Activated naive CD8-positive, alpha-beta T cell (primary cell): ENCODE results near the gene SLITRK5.

Experiments used
- H3K27ac Mint-ChIP-seq: one replicate; pipeline ENCODE4 v1.8.0; 2021; ENCODE audit warnings: mixed read lengths
- H3K27me3 Mint-ChIP-seq: one replicate; pipeline ENCODE4 v1.8.0; 2021; ENCODE audit warnings: mixed read lengths
- H3K36me3 Mint-ChIP-seq: one replicate; pipeline ENCODE4 v1.8.0; 2021; ENCODE audit warnings: mixed read lengths
- H3K4me1 Mint-ChIP-seq: one replicate; pipeline ENCODE4 v1.8.0; 2021; ENCODE audit warnings: low read depth, mixed read lengths
- H3K4me3 Mint-ChIP-seq: one replicate; pipeline ENCODE4 v1.8.0; 2021; ENCODE audit warnings: mild to moderate bottlenecking, mixed read lengths
- H3K9me3 Mint-ChIP-seq: one replicate; pipeline ENCODE4 v1.8.0; 2021; ENCODE audit warnings: low read depth, mixed read lengths

Gene SLITRK5, protein sequence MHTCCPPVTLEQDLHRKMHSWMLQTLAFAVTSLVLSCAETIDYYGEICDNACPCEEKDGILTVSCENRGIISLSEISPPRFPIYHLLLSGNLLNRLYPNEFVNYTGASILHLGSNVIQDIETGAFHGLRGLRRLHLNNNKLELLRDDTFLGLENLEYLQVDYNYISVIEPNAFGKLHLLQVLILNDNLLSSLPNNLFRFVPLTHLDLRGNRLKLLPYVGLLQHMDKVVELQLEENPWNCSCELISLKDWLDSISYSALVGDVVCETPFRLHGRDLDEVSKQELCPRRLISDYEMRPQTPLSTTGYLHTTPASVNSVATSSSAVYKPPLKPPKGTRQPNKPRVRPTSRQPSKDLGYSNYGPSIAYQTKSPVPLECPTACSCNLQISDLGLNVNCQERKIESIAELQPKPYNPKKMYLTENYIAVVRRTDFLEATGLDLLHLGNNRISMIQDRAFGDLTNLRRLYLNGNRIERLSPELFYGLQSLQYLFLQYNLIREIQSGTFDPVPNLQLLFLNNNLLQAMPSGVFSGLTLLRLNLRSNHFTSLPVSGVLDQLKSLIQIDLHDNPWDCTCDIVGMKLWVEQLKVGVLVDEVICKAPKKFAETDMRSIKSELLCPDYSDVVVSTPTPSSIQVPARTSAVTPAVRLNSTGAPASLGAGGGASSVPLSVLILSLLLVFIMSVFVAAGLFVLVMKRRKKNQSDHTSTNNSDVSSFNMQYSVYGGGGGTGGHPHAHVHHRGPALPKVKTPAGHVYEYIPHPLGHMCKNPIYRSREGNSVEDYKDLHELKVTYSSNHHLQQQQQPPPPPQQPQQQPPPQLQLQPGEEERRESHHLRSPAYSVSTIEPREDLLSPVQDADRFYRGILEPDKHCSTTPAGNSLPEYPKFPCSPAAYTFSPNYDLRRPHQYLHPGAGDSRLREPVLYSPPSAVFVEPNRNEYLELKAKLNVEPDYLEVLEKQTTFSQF

DNA sequence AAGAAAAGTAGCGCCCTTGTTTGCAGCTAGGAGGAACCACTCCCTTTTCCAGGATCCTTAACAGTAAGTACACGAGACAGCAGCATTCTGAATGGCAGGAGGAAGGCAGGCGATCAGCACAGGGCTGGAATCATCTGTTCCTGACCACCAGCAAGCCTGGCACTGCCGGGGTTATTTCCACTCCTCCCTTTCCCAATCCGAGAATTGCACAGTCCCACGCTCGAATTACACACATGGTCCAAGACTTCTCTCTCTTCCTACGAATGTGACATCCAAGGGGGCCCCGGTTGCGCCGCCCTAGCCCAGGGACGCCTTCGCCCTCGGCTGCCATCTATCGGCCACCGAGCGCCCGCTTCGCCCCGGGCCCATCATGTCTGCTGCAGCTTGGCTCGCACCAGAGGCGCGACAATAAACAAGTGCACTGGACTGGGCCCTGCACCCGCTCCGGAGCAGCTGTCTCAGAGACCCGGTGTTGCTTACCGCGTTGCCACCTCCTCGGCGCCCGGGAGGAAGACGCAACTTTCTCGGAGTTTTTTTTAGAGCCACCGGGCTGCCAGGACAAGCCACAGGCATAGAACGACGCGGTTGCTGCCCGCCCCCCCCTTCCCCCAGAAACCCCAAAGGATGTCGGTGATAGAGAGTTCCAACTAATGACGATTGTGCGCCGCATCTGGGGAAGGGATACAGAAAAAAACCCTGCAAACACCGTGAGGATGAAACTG lies at the start of gene SLITRK5:
TSS of gene SLITRK5 (plus strand) at position 341 of the 722 bp plus-strand sequence. CDS start 4,018 bp downstream, outside the sequence.
- Mint-ChIP-seq H3K36me3 (no peaks in the 10 kb centered on the region), H3K27me3 (peaks cover 24% of the 10 kb centered on the region), H3K4me3 (peak within 1 kb of the TSS; percentile 82), H3K9me3 (no peaks in the 10 kb centered on the region), H3K4me1 (peaks cover 26% of the 10 kb centered on the region), H3K27ac (no peak within 1 kb of the TSS)

DNA sequence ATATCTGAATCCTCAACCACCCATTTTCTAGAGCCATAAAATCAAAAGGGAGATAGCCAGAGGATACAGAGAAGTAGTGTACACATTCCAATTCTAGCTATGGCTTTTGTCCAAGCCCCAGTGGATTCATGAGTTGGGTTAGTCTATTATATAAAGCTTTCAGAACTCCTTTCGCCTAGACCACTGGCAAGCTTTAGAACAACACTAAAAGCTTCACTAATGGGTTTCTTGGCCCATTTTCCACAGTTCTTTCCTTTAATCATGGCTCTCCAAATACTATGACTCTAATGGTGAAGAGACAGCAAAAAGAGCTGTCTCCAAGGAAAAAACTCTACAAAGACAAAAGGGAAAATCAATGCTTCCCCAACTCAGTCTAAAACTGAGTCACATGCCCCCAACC lies 48.2 kb upstream of the SLITRK5 start:
- Mint-ChIP-seq H3K4me1 (no peaks in the 10 kb centered on the region), H3K27ac (no peak overlapping the region), H3K36me3 (no peaks in the 10 kb centered on the region), H3K4me3 (no peak overlapping the region), H3K27me3 (no peaks in the 10 kb centered on the region), H3K9me3 (no peaks in the 10 kb centered on the region)

DNA sequence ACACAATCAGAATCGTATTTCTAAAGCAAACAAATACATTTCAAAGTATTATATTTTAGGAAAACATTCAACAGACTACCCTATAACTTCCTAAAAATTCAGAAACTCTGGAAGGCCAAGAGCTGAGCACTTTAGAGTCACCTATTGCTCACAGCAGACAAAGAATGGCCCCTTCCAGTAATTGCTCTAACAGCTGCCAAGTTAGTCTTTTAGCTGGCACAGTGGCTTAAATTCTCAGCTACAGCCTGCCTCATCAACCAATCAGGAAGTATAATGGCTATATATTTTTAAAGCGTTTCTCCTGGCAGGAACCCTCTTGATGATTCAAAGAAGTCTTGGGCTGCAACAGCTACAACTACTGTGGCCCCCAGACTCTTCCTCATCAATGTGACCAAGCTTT lies 14.9 kb upstream of the SLITRK5 start:
- Mint-ChIP-seq H3K9me3 (no peaks in the 10 kb centered on the region), H3K4me3 (no peak overlapping the region), H3K27me3 (no peaks in the 10 kb centered on the region), H3K36me3 (no peaks in the 10 kb centered on the region), H3K4me1 (no peaks in the 10 kb centered on the region), H3K27ac (no peak overlapping the region)

DNA sequence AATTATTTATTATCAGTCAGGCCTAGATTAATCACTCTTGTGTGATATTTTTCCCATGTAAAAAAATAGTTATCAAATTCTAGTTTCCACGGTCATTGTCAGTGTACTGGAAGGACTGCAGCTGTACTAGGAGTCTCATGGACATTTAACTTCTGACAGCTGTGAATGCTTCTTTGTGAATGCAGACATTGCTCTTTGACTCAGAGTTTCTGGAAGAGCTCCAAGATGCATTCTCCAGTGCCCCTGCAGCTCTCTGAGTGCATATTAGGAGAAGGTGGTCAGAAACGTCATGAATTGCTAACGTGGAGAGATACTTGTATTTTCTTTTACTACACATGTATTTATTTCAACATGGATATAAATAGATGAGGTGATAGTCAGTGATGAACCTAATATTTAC lies 9.7 kb upstream of the SLITRK5 start:
- Mint-ChIP-seq H3K27me3 (peaks cover 2% of the 10 kb centered on the region), H3K36me3 (no peaks in the 10 kb centered on the region), H3K27ac (no peak overlapping the region), H3K4me3 (no peak overlapping the region), H3K9me3 (no peaks in the 10 kb centered on the region), H3K4me1 (no peaks in the 10 kb centered on the region)

DNA sequence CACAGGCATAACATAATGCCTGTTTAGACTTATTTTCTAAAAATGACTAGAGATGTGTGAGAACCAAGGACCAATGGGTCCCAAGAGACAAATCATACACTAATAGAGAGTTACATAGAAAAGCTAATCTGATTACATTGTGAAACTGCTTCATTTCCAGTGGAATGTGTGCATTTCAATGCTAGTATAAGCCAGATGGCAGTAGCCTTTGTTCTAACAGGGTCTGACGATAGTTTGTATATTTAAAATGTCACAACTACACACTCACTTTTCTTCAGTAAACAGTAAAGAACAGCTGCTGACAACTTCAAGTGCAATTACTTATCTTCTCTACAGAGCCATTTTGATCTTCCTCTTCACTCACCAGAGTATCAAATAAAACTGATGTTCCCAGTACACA lies 4.3 kb upstream of the SLITRK5 start:
- Mint-ChIP-seq H3K36me3 (no peaks in the 10 kb centered on the region), H3K27ac (no peak overlapping the region), H3K4me3 (no peak overlapping the region), H3K27me3 (peaks cover 9% of the 10 kb centered on the region), H3K4me1 (peaks cover 7% of the 10 kb centered on the region), H3K9me3 (no peaks in the 10 kb centered on the region)

DNA sequence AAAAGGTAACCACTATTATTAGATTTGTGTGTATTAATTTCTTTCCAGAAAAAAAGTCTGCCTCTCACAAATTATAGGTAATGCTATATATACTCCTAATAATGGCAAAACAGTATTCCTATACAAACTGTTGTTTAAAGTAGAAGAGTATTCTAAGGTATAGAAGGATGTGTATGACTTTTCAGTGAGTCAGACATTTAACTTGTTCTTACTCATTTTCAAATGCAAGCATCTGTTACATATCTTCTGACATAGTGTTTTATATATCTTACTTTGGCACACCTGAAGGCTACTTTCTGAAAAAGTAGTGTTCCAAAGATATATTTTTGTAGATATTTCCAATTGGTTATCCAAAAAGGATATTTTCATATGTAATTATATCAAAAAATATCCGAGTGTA lies 3.5 kb upstream of the SLITRK5 start:
- H3K27ac Mint-ChIP-seq, result no peak overlapping the region
- peaks cover 9% of the 10 kb centered on the region for H3K4me1 Mint-ChIP-seq
- H3K27me3 Mint-ChIP-seq, result peaks cover 11% of the 10 kb centered on the region
- no peaks in the 10 kb centered on the region for H3K36me3 Mint-ChIP-seq
- H3K9me3 Mint-ChIP-seq, result no peaks in the 10 kb centered on the region
- H3K4me3 Mint-ChIP-seq, result no peak overlapping the region

DNA sequence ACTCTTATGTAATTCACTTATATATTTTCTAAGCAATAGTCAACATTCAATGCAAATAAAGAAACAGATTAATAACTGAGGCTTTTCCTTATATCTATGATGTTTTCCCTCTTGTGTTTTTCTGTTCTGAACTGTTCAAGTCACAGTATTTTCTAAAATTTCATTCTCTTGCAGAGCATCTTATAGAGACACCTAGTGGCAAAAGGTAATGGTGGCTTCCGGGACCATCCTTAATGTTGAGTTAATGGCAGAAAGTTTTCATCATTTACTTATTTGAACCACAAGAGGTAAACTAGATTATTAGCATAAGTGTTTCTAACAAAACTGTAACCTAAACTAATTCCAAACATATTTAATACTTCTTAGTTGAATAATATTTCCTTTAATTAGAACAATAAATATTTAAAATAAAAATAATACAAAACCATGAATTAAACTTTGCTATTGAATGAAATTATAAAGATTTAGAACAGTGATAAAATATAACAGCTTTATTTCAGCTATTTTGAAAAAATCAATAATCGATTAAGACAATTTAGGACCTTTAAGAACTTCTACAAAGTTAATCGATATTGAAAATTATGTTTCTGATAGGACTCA lies 1.7 kb upstream of the SLITRK5 start:
- peaks cover 25% of the 10 kb centered on the region for H3K4me1 Mint-ChIP-seq
- no peaks in the 10 kb centered on the region for H3K9me3 Mint-ChIP-seq
- H3K27ac Mint-ChIP-seq, result no peak overlapping the region
- H3K36me3 Mint-ChIP-seq, result no peaks in the 10 kb centered on the region
- H3K4me3 Mint-ChIP-seq, result no peak overlapping the region
- H3K27me3 Mint-ChIP-seq, result peaks cover 24% of the 10 kb centered on the region

DNA sequence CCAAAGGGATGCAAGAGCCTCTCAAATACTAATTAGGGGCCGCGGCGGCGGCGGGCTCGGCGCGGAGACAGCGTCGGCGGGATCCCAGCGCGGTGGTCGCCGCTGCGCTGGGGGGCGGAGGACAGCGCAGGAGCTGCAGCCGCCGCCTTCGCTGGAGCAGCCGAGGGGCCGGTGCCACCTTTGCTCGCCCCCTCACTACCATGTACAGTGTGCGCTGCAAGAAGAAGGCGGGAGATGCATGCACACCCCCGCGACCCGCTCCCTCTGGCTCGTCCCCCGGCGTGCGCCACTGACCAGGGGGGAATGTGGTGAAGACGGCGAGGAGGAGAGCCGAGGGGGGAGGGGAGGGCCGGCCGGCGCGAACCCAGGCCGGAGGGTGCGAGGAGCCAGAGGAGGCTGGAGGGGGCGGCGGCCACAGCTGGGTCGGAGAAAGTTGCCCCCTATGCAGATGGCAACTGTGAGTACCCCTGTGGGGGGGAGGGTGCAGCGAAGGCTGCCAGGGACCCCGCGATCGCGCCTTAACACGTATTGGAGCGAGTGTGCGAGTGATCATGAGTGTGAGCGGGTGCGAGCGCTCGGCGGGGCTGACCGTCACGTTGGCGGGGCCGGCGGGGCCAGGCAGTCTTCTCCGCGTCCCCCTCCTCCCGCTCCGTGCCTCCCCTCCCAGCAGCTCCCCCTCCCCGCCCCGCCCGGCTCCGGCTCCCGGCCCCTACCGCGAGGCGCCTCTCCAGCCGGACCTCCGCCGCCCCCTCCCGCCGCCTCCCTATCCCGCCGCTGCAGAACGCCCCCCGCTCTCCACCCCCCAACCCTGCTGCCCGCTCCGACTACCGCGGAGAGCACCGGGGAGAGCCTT lies 808 bp downstream of the SLITRK5 start:
- Mint-ChIP-seq H3K4me1 (peaks cover 30% of the 10 kb centered on the region), H3K4me3 (peak overlapping the region; percentile 82), H3K27me3 (peaks cover 27% of the 10 kb centered on the region), H3K9me3 (no peaks in the 10 kb centered on the region), H3K27ac (no peak overlapping the region), H3K36me3 (no peaks in the 10 kb centered on the region)

DNA sequence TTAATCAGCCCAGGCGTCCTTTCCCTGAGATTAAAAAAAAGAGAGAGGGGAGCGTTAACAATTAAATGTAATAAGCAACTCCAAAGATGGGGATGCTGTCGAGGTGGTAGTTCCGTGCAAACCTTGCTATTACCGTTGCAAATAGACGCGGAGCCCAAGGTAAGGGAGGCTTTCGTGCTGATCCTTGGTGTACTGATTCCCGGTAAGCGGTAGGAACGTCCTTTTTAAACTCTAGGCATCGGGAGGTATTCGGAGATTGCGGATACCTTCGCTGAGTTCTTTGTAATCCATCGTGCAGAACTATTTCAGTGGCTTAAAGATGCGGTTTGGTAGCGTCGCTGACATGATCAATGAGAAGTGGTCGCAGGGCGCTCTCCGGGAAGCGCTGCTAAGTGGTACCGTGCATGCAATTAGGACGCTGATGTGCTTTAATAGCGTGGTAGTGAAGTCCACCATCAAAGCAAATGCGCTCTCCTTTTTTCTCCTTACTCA lies 3.1 kb downstream of the SLITRK5 start:
- Mint-ChIP-seq H3K9me3 (no peaks in the 10 kb centered on the region), H3K27me3 (peaks cover 33% of the 10 kb centered on the region), H3K4me3 (peak overlapping the region; percentile 84), H3K4me1 (peaks cover 43% of the 10 kb centered on the region), H3K36me3 (no peaks in the 10 kb centered on the region), H3K27ac (no peak overlapping the region)

DNA sequence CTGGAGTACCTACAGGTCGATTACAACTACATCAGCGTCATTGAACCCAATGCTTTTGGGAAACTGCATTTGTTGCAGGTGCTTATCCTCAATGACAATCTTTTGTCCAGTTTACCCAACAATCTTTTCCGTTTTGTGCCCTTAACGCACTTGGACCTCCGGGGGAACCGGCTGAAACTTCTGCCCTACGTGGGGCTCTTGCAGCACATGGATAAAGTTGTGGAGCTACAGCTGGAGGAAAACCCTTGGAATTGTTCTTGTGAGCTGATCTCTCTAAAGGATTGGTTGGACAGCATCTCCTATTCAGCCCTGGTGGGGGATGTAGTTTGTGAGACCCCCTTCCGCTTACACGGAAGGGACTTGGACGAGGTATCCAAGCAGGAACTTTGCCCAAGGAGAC lies 4.7 kb downstream of the SLITRK5 start:
- peaks cover 41% of the 10 kb centered on the region for H3K4me1 Mint-ChIP-seq
- H3K27me3 Mint-ChIP-seq, result peaks cover 31% of the 10 kb centered on the region
- no peaks in the 10 kb centered on the region for H3K9me3 Mint-ChIP-seq

DNA sequence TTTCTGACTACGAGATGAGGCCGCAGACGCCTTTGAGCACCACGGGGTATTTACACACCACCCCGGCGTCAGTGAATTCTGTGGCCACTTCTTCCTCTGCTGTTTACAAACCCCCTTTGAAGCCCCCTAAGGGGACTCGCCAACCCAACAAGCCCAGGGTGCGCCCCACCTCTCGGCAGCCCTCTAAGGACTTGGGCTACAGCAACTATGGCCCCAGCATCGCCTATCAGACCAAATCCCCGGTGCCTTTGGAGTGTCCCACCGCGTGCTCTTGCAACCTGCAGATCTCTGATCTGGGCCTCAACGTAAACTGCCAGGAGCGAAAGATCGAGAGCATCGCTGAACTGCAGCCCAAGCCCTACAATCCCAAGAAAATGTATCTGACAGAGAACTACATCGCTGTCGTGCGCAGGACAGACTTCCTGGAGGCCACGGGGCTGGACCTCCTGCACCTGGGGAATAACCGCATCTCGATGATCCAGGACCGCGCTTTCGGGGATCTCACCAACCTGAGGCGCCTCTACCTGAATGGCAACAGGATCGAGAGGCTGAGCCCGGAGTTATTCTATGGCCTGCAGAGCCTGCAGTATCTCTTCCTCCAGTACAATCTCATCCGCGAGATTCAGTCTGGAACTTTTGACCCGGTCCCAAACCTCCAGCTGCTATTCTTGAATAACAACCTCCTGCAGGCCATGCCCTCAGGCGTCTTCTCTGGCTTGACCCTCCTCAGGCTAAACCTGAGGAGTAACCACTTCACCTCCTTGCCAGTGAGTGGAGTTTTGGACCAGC lies 5.3 kb downstream of the SLITRK5 start:
- Mint-ChIP-seq H3K27ac (no peak overlapping the region), H3K9me3 (no peaks in the 10 kb centered on the region), H3K4me1 (peaks cover 38% of the 10 kb centered on the region), H3K27me3 (peaks cover 32% of the 10 kb centered on the region), H3K36me3 (no peaks in the 10 kb centered on the region), H3K4me3 (peak overlapping the region; percentile 21)

More for the DNA sequence above, 4.7 kb downstream of the SLITRK5 start:
- Mint-ChIP-seq H3K4me3 (no peak overlapping the region), H3K27ac (no peak overlapping the region), H3K36me3 (no peaks in the 10 kb centered on the region)

DNA sequence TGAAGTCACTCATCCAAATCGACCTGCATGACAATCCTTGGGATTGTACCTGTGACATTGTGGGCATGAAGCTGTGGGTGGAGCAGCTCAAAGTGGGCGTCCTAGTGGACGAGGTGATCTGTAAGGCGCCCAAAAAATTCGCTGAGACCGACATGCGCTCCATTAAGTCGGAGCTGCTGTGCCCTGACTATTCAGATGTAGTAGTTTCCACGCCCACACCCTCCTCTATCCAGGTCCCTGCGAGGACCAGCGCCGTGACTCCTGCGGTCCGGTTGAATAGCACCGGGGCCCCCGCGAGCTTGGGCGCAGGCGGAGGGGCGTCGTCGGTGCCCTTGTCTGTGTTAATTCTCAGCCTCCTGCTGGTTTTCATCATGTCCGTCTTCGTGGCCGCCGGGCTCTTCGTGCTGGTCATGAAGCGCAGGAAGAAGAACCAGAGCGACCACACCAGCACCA lies 5.9 kb downstream of the SLITRK5 start:
- Mint-ChIP-seq H3K36me3 (no peaks in the 10 kb centered on the region), H3K27me3 (peaks cover 32% of the 10 kb centered on the region), H3K4me1 (peaks cover 36% of the 10 kb centered on the region), H3K27ac (no peak overlapping the region), H3K9me3 (no peaks in the 10 kb centered on the region), H3K4me3 (peak overlapping the region; percentile 74)
